Measurements from ENCODE around the gene NR1I3.

DNA sequence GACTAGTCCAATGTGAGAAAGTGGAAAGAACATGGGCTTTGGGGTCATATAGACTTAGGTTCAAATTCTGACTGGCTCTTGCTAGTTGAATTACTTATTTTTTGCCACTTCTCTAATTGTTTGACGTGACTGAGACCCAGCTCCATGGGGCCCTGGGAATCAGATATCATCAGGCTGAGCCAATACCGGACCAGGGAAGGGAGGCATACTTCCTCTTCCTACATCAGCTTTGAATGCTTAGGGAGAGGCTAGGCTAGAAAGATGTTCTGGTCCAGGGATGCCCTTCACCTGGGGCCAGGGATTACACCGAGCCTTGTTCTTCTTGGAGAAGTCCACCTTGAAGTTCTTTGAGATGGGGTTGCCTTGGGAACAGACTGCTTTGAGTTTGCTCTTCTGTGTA is 3.7 kb upstream of the NR1I3 start:
- TF ChIP-seq, protein P1, sequence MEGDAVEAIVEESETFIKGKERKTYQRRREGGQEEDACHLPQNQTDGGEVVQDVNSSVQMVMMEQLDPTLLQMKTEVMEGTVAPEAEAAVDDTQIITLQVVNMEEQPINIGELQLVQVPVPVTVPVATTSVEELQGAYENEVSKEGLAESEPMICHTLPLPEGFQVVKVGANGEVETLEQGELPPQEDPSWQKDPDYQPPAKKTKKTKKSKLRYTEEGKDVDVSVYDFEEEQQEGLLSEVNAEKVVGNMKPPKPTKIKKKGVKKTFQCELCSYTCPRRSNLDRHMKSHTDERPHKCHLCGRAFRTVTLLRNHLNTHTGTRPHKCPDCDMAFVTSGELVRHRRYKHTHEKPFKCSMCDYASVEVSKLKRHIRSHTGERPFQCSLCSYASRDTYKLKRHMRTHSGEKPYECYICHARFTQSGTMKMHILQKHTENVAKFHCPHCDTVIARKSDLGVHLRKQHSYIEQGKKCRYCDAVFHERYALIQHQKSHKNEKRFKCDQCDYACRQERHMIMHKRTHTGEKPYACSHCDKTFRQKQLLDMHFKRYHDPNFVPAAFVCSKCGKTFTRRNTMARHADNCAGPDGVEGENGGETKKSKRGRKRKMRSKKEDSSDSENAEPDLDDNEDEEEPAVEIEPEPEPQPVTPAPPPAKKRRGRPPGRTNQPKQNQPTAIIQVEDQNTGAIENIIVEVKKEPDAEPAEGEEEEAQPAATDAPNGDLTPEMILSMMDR (IDR thresholded peaks at IDR 0.05; ENCODE audit: low read depth, low read length): no peak
- no peak for TF ChIP-seq MAX (IDR thresholded peaks at IDR 0.05; ENCODE audit: low read depth, low read length)
